H1 (cell line): Measurements from ENCODE around the gene DYDC2. TPM values are rescaled to one million over a fixed set of nuclear protein-coding genes. Genes with fewer than 3 reads are reported as not detected.

ENCODE experiments used
- CTCF ChIA-PET: fragments of 300-600 bp; sonication (Branson Sonifier 250); formaldehyde crosslinking; loops from one replicate; lab custom pipeline; 2021; ENCODE audit not compliant: partially characterized antibody; lab: Charles Lee
- POLR2A ChIA-PET: fragments of 300-600 bp; sonication (Branson Sonifier 250); formaldehyde crosslinking; loops from one replicate; lab custom pipeline; 2021; ENCODE audit warnings: inconsistent platforms; ENCODE audit not compliant: partially characterized antibody; lab: Charles Lee
- DNase-seq, 2 experiments: peaks; one replicate each; pipeline versions ENCODE4 v3.0.0 to v3.0.0-alpha.2; 2010 to 2022; ENCODE audit warnings: low spot score in 2 of 2, low read depth in 1 of 2, mixed read lengths in 1 of 2
- FAIRE-seq: peaks from 2 replicates; lab custom pipeline; 2011; peaks lifted over from hg19 to GRCh38; lab: Jason Lieb, UNC
- H2AFZ ChIP-seq: 2 replicates; pipeline ENCODE4 v1.8.1; 2012; ENCODE audit warnings: low read length, inconsistent platforms
- H2AK5ac ChIP-seq: 2 replicates; pipeline ENCODE4 v1.6.1; 2013; ENCODE audit warnings: low read depth, low read length
- H2BK120ac ChIP-seq: replicated peaks from 2 replicates; pipeline ENCODE3; 2013; ENCODE audit warnings: low read depth, low read length, inconsistent platforms
- H2BK12ac ChIP-seq: 2 replicates; pipeline ENCODE4 v1.6.1; 2013; ENCODE audit warnings: low read depth, low read length
- H2BK15ac ChIP-seq: 2 replicates; pipeline ENCODE4 v1.6.1; 2013; ENCODE audit warnings: low read length
- H2BK20ac ChIP-seq: 2 replicates; pipeline ENCODE4 v1.6.1; 2013; ENCODE audit warnings: low read length
- H2BK5ac ChIP-seq: 2 replicates; pipeline ENCODE4 v1.6.1; 2013; ENCODE audit warnings: low read depth, low read length
- H3K14ac ChIP-seq: 2 replicates; pipeline ENCODE4 v1.6.1; 2013; ENCODE audit warnings: inconsistent platforms; ENCODE audit not compliant: insufficient read length
- H3K18ac ChIP-seq: 2 replicates; pipeline ENCODE4 v1.6.1; 2013; ENCODE audit warnings: low read length; ENCODE audit errors: extremely low read depth
- H3K23ac ChIP-seq: 2 replicates; pipeline ENCODE4 v1.6.1; 2013; ENCODE audit warnings: inconsistent platforms; ENCODE audit not compliant: insufficient read length
- H3K23me2 ChIP-seq: 2 replicates; pipeline ENCODE4 v1.6.1; 2013; ENCODE audit warnings: low read depth, low read length
- H3K27ac ChIP-seq: 2 replicates; pipeline ENCODE4 v1.6.1; 2011; ENCODE audit warnings: low read depth, low read length, inconsistent platforms
- H3K27me3 ChIP-seq, 4 experiments: replicated peaks in 1 of 4; 1 replicate in 1 of 4; 2 replicates in 3 of 4; pipeline versions ENCODE4 v1.6.1 to v1.8.1; 2011 to 2013; ENCODE audit warnings: low read length in 3 of 4, mild to moderate bottlenecking in 3 of 4, inconsistent platforms in 2 of 4, mixed read lengths in 2 of 4, moderate library complexity in 1 of 4; ENCODE audit not compliant: control insufficient read depth in 3 of 4, insufficient read depth in 3 of 4; ENCODE audit errors: extremely low read depth in 1 of 4
- H3K36me3 ChIP-seq, 4 experiments: 2 replicates each; pipeline versions ENCODE4 v1.6.1 to v1.8.1; 2011 to 2013; ENCODE audit warnings: mild to moderate bottlenecking in 4 of 4, low read length in 3 of 4, moderate library complexity in 2 of 4, control low read depth in 1 of 4, inconsistent platforms in 1 of 4; ENCODE audit not compliant: insufficient read depth in 4 of 4, control insufficient read depth in 2 of 4
- H3K4ac ChIP-seq: replicated peaks from 2 replicates; pipeline ENCODE3; 2013; ENCODE audit warnings: low read length, low read depth, mixed read lengths, inconsistent platforms; ENCODE audit not compliant: insufficient read length
- H3K4me1 ChIP-seq, 4 experiments: replicated peaks in 1 of 4; 1 replicate in 1 of 4; 2 replicates in 3 of 4; pipeline versions ENCODE4 v1.6.1 to v1.8.1; 2011 to 2013; ENCODE audit warnings: low read length in 3 of 4, inconsistent platforms in 2 of 4, mixed read lengths in 1 of 4; ENCODE audit not compliant: insufficient read depth in 4 of 4, control insufficient read depth in 3 of 4
- H3K4me2 ChIP-seq, 2 experiments: 2 replicates each; pipeline versions ENCODE4 v1.6.1 to v1.8.1; 2011 to 2013; ENCODE audit warnings: low read depth in 2 of 2, low read length in 2 of 2, control low read depth in 1 of 2, inconsistent platforms in 1 of 2, mild to moderate bottlenecking in 1 of 2; ENCODE audit not compliant: insufficient read depth in 1 of 2
- H3K4me3 ChIP-seq, 4 experiments: fragments of 200-600, 300-600 bp in 1 of 4; sonication (generic), shearing (Covaris generic), sonication (Bioruptor Twin) in 1 of 4; 2 replicates each; pipeline versions ENCODE4 v1.5.1 to v1.8.1; 2011 to 2016; ENCODE audit warnings: low read length in 4 of 4, low read depth in 3 of 4, control low read depth in 2 of 4, inconsistent platforms in 2 of 4, mild to moderate bottlenecking in 2 of 4, mixed read lengths in 1 of 4, moderate library complexity in 1 of 4; ENCODE audit not compliant: insufficient read depth in 2 of 4; ENCODE audit errors: extremely low read depth in 1 of 4
- H3K56ac ChIP-seq: replicated peaks from 2 replicates; pipeline ENCODE3; 2013; ENCODE audit warnings: low read depth, mild to moderate bottlenecking, mixed read lengths, low read length, inconsistent platforms; ENCODE audit not compliant: insufficient read length
- H3K79me1 ChIP-seq: 2 replicates; pipeline ENCODE4 v1.6.1; 2013; ENCODE audit warnings: low read depth, low read length, control low read depth
- H3K79me2 ChIP-seq, 2 experiments: 2 replicates each; pipeline versions ENCODE4 v1.6.1 to v1.8.1; 2012 to 2013; ENCODE audit warnings: low read length in 2 of 2, mild to moderate bottlenecking in 2 of 2, inconsistent platforms in 1 of 2; ENCODE audit not compliant: insufficient read depth in 2 of 2, control insufficient read depth in 1 of 2
- H3K9ac ChIP-seq, 4 experiments: replicated peaks in 1 of 4; 1 replicate in 1 of 4; 2 replicates in 3 of 4; pipeline versions ENCODE4 v1.6.1 to v1.8.1; 2011 to 2013; ENCODE audit warnings: low read depth in 3 of 4, low read length in 3 of 4, control low read depth in 2 of 4, mild to moderate bottlenecking in 2 of 4, moderate library complexity in 2 of 4, inconsistent platforms in 1 of 4; ENCODE audit errors: extremely low read depth in 1 of 4
- H3K9me3 ChIP-seq, 2 experiments: 2 replicates each; pipeline versions ENCODE4 v1.6.1 to v1.8.1; 2012 to 2013; ENCODE audit warnings: mild to moderate bottlenecking in 2 of 2, moderate library complexity in 2 of 2, control low read depth in 1 of 2, inconsistent platforms in 1 of 2, low read depth in 1 of 2, low read length in 1 of 2, mixed read lengths in 1 of 2; ENCODE audit not compliant: insufficient read depth in 2 of 2
- H4K20me1 ChIP-seq, 2 experiments: replicated peaks in 1 of 2; 2 replicates each; pipeline versions ENCODE3 to v1.8.1; 2011 to 2013; ENCODE audit warnings: inconsistent platforms in 2 of 2, low read length in 2 of 2, mild to moderate bottlenecking in 1 of 2; ENCODE audit not compliant: insufficient read depth in 2 of 2, control insufficient read depth in 1 of 2
- H4K5ac ChIP-seq: 2 replicates; pipeline ENCODE4 v1.6.1; 2013; ENCODE audit warnings: low read length, low read depth, mixed read lengths, inconsistent platforms; ENCODE audit not compliant: insufficient read length
- H4K8ac ChIP-seq: 2 replicates; pipeline ENCODE4 v1.8.0; 2013; ENCODE audit warnings: mild to moderate bottlenecking, moderate library complexity, low read length, inconsistent platforms; ENCODE audit not compliant: insufficient read depth; ENCODE audit errors: extremely low read depth
- H4K91ac ChIP-seq: replicated peaks from 2 replicates; pipeline ENCODE3; 2013; ENCODE audit warnings: low read length, mixed read lengths, inconsistent platforms; ENCODE audit not compliant: insufficient read length
- CREB1 ChIP-seq: IDR thresholded peaks from 2 replicates; pipeline ENCODE4 v1.6.1; 2012; ENCODE audit warnings: inconsistent platforms
- RAD21 ChIP-seq, 2 experiments: IDR thresholded peaks in 1 of 2; conservative IDR thresholded peaks in 1 of 2; 2 replicates each; pipeline ENCODE4 v1.6.1; 2011; ENCODE audit warnings: low read depth in 2 of 2, low read length in 2 of 2, improper control_type of control experiment in 1 of 2, inconsistent platforms in 1 of 2, mild to moderate bottlenecking in 1 of 2, moderate library complexity in 1 of 2
- SP1 ChIP-seq: IDR thresholded peaks from 2 replicates; pipeline ENCODE4 v1.6.1; 2011; ENCODE audit warnings: low read depth, low read length
- WGBS, 2 experiments: shearing (Covaris generic) in 1 of 2; methylation state at CpG; one replicate each; pipeline versions ENCODE4 v1.1.6 to v1.1.7; 2013 to 2015; ENCODE audit warnings: low lambda C conversion rate in 2 of 2, mixed read lengths in 2 of 2, inconsistent platforms in 1 of 2, low coverage in 1 of 2, missing lambda C conversion rate in 1 of 2; ENCODE audit not compliant: insufficient replicate concordance in 2 of 2, insufficient coverage in 1 of 2, insufficient read length in 1 of 2; ENCODE audit errors: extremely low coverage in 1 of 2, missing lambda C conversion rate in 1 of 2; 5-methylcytosine and 5-hydroxymethylcytosine counted together
- polyA plus RNA-seq, 7 experiments: library from polyadenylated mRNA; depleted of rRNA in 3 of 7; stranded (reverse) in 5 of 7; unstranded in 2 of 7; fragments of >200 nt in 5 of 7; fragments of 200-250 nt in 2 of 7; gene quantifications; 1 replicate in 5 of 7; 2 replicates in 1 of 7; 4 replicates in 1 of 7; pipeline versions ENCODE4 v1.2.1 to v1.2.3, GENCODE V29; 2011 to 2013; ENCODE audit warnings: missing spikeins in 2 of 7, mixed read lengths in 2 of 7
- total RNA-seq: library from RNA; stranded (reverse); fragmentation: NEBNext Ultra II Directional; extraction: Animal tissue kit (Norgen Biotek cat#: 25700); gene quantifications from 2 replicates; pipeline ENCODE4 v1.2.1, GENCODE V29; 2021

Gene DYDC2
- total and polyA plus RNA-seq, 2 of the 8 experiments (the other 6 are each of a cell fraction or from before 2014, with no cell fraction given) = 1.5 to 5.2 TPM

GRCh38 chr10:80350251-80350650, 6.3 kb upstream of the DYDC2 start:
- no peak overlapping the region for H3K18ac ChIP-seq
- H4K5ac ChIP-seq = no peak overlapping the region
- H2AFZ ChIP-seq = no peak overlapping the region
- no peak overlapping the region for H3K4me2 ChIP-seq
- H3K23me2 ChIP-seq = no peaks in the 10 kb centered on the region
- 100% methylated on average over 3 of the region's 3 CpGs; no CpG with 5 or more reads in 1 of the 2 experiments for WGBS, 2 experiments
- H3K56ac ChIP-seq = no peak overlapping the region
- no peak overlapping the region for H4K91ac ChIP-seq
- no peaks in the 10 kb centered on the region for H4K20me1 ChIP-seq
- H2BK12ac ChIP-seq = no peak overlapping the region
- no peak overlapping the region for H2AK5ac ChIP-seq
- ChIA-PET CTCF (interaction anchor here (0.9 to 1.7 kb wide), 4 partner anchors 17 to 161 kb away, joined by 3 to 4 read pairs (median 3); no protein-coding TSS in a partner anchor), POLR2A (no interaction called here)
- no peaks in the 10 kb centered on the region for H3K4me1 ChIP-seq
- no peak overlapping the region for H2BK120ac ChIP-seq
- H3K27me3 ChIP-seq = no peaks in the 10 kb centered on the region
- no peak overlapping the region for H3K23ac ChIP-seq
- H3K79me1 ChIP-seq = no peaks in the 10 kb centered on the region
- H2BK20ac ChIP-seq = no peak overlapping the region
- H2BK5ac ChIP-seq = no peak overlapping the region
- no peaks in the 10 kb centered on the region for H3K9me3 ChIP-seq
- DNase-seq (no peak), FAIRE-seq (no peak)
- no peak overlapping the region for H3K14ac ChIP-seq
- H3K9ac ChIP-seq = no peak overlapping the region
- H3K4ac ChIP-seq = no peak overlapping the region
- no peaks in the 10 kb centered on the region for H3K36me3 ChIP-seq
- H2BK15ac ChIP-seq = no peak overlapping the region
- H3K79me2 ChIP-seq = no peaks in the 10 kb centered on the region
- no peak overlapping the region for H3K27ac ChIP-seq
- no peak overlapping the region for H4K8ac ChIP-seq
- no peak overlapping the region for H3K4me3 ChIP-seq
- TF ChIP-seq RAD21 (IDR thresholded peaks at IDR 0.05 in 1 of 2, conservative IDR thresholded peaks at IDR 0.05 in 1 of 2; ENCODE audit: low read depth in 2 of 2, low read length in 2 of 2) (no peak), CREB1 (no peak), SP1 (no peak)
